ENCODE measurements around the gene GASK1B. TPM values are rescaled to one million over a fixed set of nuclear protein-coding genes. Genes with fewer than 3 reads are reported as not detected.

Gene GASK1B
- total and polyA plus RNA-seq, 2 donors (not counting 3 experiments of a cell fraction or from before 2014, with no cell fraction given), result 160 to 235 TPM

GRCh38 chr4:158147151-158147550 lies 25.7 kb downstream of the GASK1B start:
- Histone ChIP-seq H3K27me3 (ENCODE audit: control insufficient read depth in 2 of 2, insufficient read depth in 2 of 2, low read length in 2 of 2) (no peaks in the 10 kb centered on the region), H3K9me3 (replicated peaks; ENCODE audit: control insufficient read depth, insufficient read depth, low read length) (no peaks in the 10 kb centered on the region), H3K36me3 (ENCODE audit: control insufficient read depth in 2 of 2, extremely low read depth in 1 of 2, insufficient read depth in 2 of 2, low read length in 2 of 2) (peaks cover 15% of the 10 kb centered on the region in 2 experiments), H3K9me1 (replicated peaks; ENCODE audit: control insufficient read depth, extremely low read depth, insufficient read depth, low read length) (no peaks in the 10 kb centered on the region), H4K20me1 (replicated peaks; ENCODE audit: control insufficient read depth, extremely low read depth, insufficient read depth, low read length) (peaks cover 4% of the 10 kb centered on the region), H3K27ac (ENCODE audit: insufficient read depth, low read depth, low read length) (no peak overlapping the region), H3K4me1 (ENCODE audit: control insufficient read depth, extremely low read depth, insufficient read depth, low read length) (no peaks in the 10 kb centered on the region), H3K4me3 (replicated peaks in 1 of 3; ENCODE audit: insufficient read depth in 1 of 3, low read depth in 1 of 3, low read length in 3 of 3) (no peak overlapping the region), H3K4me2 (ENCODE audit: insufficient read depth, low read length) (no peak overlapping the region), H2AFZ (ENCODE audit: low read depth, low read length) (no peak overlapping the region), H3K79me2 (ENCODE audit: control insufficient read depth, insufficient read depth, low read length) (peaks cover 53% of the 10 kb centered on the region), H3K9ac (replicated peaks; ENCODE audit: extremely low read depth, insufficient read depth, low read length) (no peak overlapping the region)
- no peak for DNase-seq (ENCODE audit: low read depth, low spot score)
- ChIA-PET POLR2A (no interaction called here), CTCF (interaction anchor here (1.0 kb wide), 1 partner anchor 8 kb away, joined by 3 read pairs; no protein-coding TSS in a partner anchor)
- FAIRE-seq, result no peak
- intact Hi-C loops (cut with micrococcal nuclease) (no loop called here), dilution Hi-C loops (cut with MboI; ENCODE audit: extremely low pct_ligation_motif_present, low sequenced_read_pairs) (no loop called here)
- no peak for TF ChIP-seq GATA2 (IDR thresholded peaks at IDR 0.05; ENCODE audit: insufficient read depth, insufficient read length, low read depth, low read length)
- TF ChIP-seq POLR2A (IDR thresholded peaks at IDR 0.05; ENCODE audit: low read depth, low read length), result no peak
- TF ChIP-seq MAX (IDR thresholded peaks at IDR 0.05; ENCODE audit: insufficient read depth, insufficient read length), result no peak
- no peak for TF ChIP-seq JUN (IDR thresholded peaks at IDR 0.05; ENCODE audit: borderline replicate concordance, insufficient read depth, insufficient read length, low read depth)
- no peak for TF ChIP-seq FOS (IDR thresholded peaks at IDR 0.05; ENCODE audit: borderline replicate concordance, insufficient read depth, low read length)
- TF ChIP-seq EZH2 (IDR thresholded peaks at IDR 0.05; ENCODE audit: borderline replicate concordance, low read depth, low read length, severe bottlenecking), result no peak
- no peak for TF ChIP-seq POLR2AphosphoS5 (IDR thresholded peaks at IDR 0.05; ENCODE audit: insufficient read depth, low read depth, low read length)
- TF ChIP-seq MYC (IDR thresholded peaks at IDR 0.05; ENCODE audit: low read depth, low read length), result no peak
- TF ChIP-seq CTCF (IDR thresholded peaks at IDR 0.05; ENCODE audit: extremely low read depth in 1 of 2, insufficient read depth in 1 of 2, low read depth in 1 of 2, low read length in 2 of 2), result no peak
- no TSS peak for BruUV-seq (replicated peaks)
